Ovary (tissue), 9 donors: ENCODE results near the gene MALRD1. TPM values are rescaled to one million over a fixed set of nuclear protein-coding genes. Genes with fewer than 3 reads are reported as not detected.

Experiments used
- DNase-seq, 5 donors: peaks; one replicate each; pipeline ENCODE4 v3.0.0-alpha.2; 2019 to 2020
- H3K27ac ChIP-seq, 2 donors: fragments of 200-600 bp; one replicate each; pipeline versions ENCODE4 v1.5.1 to v1.8.0; 2019 to 2022
- H3K27me3 ChIP-seq: fragments of 200-600 bp; one replicate; pipeline ENCODE4 v1.8.0; 2022
- H3K36me3 ChIP-seq: fragments of 200-600 bp; sonication (generic); one replicate; pipeline ENCODE4 v1.5.1; 2019
- H3K4me1 ChIP-seq: one replicate; pipeline ENCODE4 v1.8.1; 2013; ENCODE audit warnings: mild to moderate bottlenecking, moderate library complexity; ENCODE audit not compliant: insufficient read depth
- H3K4me3 ChIP-seq: fragments of 200-600 bp; sonication (generic); one replicate; pipeline ENCODE4 v1.5.1; 2017
- H3K9me3 ChIP-seq, 2 donors: fragments of 200-600 bp in 1 of 2; sonication (generic) in 1 of 2; one replicate each; pipeline versions ENCODE4 v1.5.1 to v1.8.1; 2013 to 2019; ENCODE audit warnings: mild to moderate bottlenecking in 1 of 2, moderate library complexity in 1 of 2
- CTCF ChIP-seq, 3 donors: fragments of 450-650 bp in 2 of 3; fragments of 200-600 bp in 1 of 3; IDR thresholded peaks; one replicate each; pipeline versions ENCODE4 v1.5.1 to v1.8.0; 2016 to 2022; ENCODE audit warnings: antibody characterized with exemption in 3 of 3, mild to moderate bottlenecking in 1 of 3
- EP300 ChIP-seq: sonication (generic); formaldehyde crosslinking; IDR thresholded peaks from one replicate; pipeline ENCODE4 v1.6.1; 2017; ENCODE audit warnings: antibody characterized with exemption
- POLR2A ChIP-seq: fragments of 450-650 bp; IDR thresholded peaks from one replicate; pipeline ENCODE4 v1.6.1; 2017; ENCODE audit warnings: antibody characterized with exemption, mild to moderate bottlenecking, moderate library complexity
- WGBS, 3 donors: extraction: QIAGEN DNeasy Blood & Tissue Kit in 1 of 3; methylation state at CpG; one replicate each; pipeline versions ENCODE4 v1.1.5 to v1.1.7; 2013 to 2017; 5-methylcytosine and 5-hydroxymethylcytosine counted together
- intact Hi-C, 4 donors: fragments of 100-400 bp; cut with DNase I; formaldehyde crosslinking; loops; one replicate each; pipeline versions ENCODE4 v1.11.0 to v1.15.1; 2022 to 2023
- polyA plus RNA-seq, 2 donors: library from polyadenylated mRNA; stranded (reverse); fragments of 200-250 nt in 1 of 2; fragments of 350-450 nt in 1 of 2; fragmentation: Illumina TruSeq in 1 of 2; extraction: RNeasy Lipid Tissue Mini Kit (QIAGEN cat#74804) in 1 of 2; gene quantifications; one replicate each; pipeline ENCODE4 v1.2.3, GENCODE V29; 2013 to 2014
- total RNA-seq, 7 donors: library from RNA; depleted of rRNA in 2 of 7; stranded (reverse); fragments of >200 nt in 2 of 7; fragmentation: NEBNext Ultra II Directional in 3 of 7; extraction: Animal tissue kit (Norgen Biotek cat#: 25700) in 3 of 7; gene quantifications; one replicate each; pipeline versions ENCODE4 v1.1.0 to v1.2.4, GENCODE V29; 2016 to 2023
- donor health status: DM: no; HTN: no; CAD: no; lungs with moderate emphysema.
- donor health status: DM: no; HTN: no; CAD: no.
- donor health status: Bipolar disorder and iron deficiency.
- donor health status: DM: yes; HTN: yes; CAD: no.
- donor health status: DM: no; HTN: no; CAD: no.
- donor health status: DM: yes; HTN: yes; CAD: no.

The MALRD1 gene
- total and polyA plus RNA-seq, 9 donors = 0.56 to 12.1 (median 1.9) TPM

DNA sequence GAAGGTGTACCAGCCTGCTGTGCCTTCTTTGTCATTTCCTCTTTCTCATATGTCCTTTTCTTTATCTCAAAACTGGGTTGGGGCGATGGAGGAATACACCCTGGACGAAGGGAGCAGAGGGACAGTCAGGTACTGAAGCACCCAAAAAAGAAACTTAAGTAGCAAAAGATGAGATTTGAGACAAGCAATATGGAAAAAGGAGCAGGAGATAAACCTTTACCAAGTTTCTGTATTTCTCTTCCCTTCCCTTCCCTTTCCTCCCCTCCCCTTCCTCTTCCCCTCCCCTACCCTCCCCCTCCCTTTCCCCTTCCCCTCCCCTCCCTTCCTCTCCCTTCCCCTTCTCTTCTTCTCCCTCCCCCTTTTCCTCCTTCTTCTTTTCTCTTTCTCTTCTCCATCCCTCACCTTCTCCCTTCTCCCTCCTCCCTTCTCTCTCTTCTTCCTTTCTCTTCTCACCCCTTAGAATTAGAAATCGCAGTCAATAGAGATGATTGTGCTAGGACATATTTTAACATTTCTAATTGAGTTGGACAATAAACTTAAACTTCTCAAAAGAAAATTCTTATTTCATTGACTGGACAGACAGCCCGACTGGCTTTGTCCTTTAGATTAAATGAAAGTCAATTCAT, 652.9 kb downstream of the MALRD1 start:
- H3K4me3 ChIP-seq = no peak overlapping the region
- no peaks in the 10 kb centered on the region for H3K9me3 ChIP-seq
- 93 to 94% (median 94%) methylated on average over 4 of the region's 4 CpGs for WGBS, 3 donors
- H3K36me3 ChIP-seq = no peaks in the 10 kb centered on the region
- H3K27me3 ChIP-seq = no peaks in the 10 kb centered on the region
- no peak overlapping the region for H3K27ac ChIP-seq
- intact Hi-C loops = no loop called here
- DNase-seq = no peak
- H3K4me1 ChIP-seq = no peaks in the 10 kb centered on the region
- TF ChIP-seq POLR2A (no peak), EP300 (no peak), CTCF (IDR thresholded peaks at IDR 0.05) (no peak)

DNA sequence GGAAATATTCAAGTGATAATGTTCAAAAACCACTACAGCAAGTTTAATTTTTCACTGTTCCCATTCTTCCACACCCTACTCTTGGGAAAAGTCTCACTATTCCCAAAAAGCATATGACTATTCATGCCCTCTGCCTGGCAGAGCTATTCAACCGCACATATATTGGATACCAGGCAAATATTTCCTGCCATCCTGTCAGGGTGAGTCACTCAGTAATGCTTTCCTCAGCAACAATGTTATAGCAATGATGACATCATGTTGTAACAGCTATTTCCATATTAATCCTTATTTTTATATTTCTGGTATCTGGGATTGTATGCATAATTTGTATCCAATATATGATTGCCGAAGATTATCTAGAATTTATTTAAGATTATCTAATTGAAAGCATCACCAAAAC, 653.6 kb downstream of the MALRD1 start:
- Histone ChIP-seq H3K27me3 (no peaks in the 10 kb centered on the region), H3K4me3 (no peak overlapping the region), H3K4me1 (no peaks in the 10 kb centered on the region), H3K36me3 (no peaks in the 10 kb centered on the region), H3K27ac (no peak overlapping the region), H3K9me3 (no peaks in the 10 kb centered on the region)
- TF ChIP-seq POLR2A = no peak
- WGBS, 3 donors = 88 to 91% (median 88%) methylated on average over 2 of the region's 2 CpGs
- no peak for DNase-seq
- intact Hi-C loops = no loop called here

DNA sequence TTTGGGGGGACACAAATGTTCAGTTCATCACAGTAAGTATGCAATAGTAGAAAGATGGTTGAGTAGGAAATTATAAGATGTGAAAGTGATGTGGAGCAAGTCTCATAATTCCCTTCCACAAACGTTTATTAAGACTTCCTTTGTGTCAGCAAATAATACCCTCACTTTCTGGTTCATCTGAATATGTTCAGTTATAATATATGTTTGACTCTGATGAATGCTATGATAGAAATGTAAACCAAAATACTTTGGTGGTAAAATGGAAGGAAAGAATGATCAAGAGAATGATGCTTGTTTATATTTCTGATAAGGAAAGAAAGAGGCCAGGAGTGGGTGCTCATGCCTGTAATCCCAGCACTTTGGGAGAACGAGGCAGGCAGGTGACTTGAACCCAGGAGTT, 655.9 kb downstream of the MALRD1 start:
- DNase-seq = no peak
- Histone ChIP-seq H3K4me3 (no peak overlapping the region), H3K4me1 (no peaks in the 10 kb centered on the region), H3K27me3 (no peaks in the 10 kb centered on the region), H3K27ac (no peak overlapping the region), H3K36me3 (no peaks in the 10 kb centered on the region), H3K9me3 (no peaks in the 10 kb centered on the region)
- WGBS, 3 donors = 51 to 55% (median 54%) methylated on average over 2 of the region's 2 CpGs
- intact Hi-C loops = no loop called here
- no peak for TF ChIP-seq POLR2A
- TF ChIP-seq CTCF (IDR thresholded peaks at IDR 0.05) = no peak
- no peak for TF ChIP-seq EP300

DNA sequence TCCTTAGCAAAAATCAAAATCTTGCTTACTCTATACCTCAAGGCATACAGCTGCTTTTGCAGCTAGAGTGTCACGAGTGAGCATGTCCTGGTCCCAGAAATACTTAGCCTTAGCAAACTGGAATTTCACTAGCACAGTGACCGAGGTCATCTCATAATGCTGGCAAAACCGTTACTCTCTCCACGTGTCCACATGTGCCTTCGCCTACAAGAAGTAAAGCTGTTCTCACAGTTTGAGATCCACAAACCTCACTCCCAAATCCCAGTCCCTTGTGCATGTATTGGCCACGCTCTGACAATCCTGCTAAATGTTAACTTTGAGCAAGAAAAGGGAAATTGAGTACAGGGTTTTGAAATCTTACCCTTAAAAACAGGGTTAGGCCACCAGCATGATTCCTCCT, 656.6 kb downstream of the MALRD1 start:
- no peak for DNase-seq
- 59 to 69% (median 69%) methylated on average over 6 of the region's 6 CpGs for WGBS, 3 donors
- Histone ChIP-seq H3K27ac (no peak overlapping the region), H3K27me3 (no peaks in the 10 kb centered on the region), H3K36me3 (no peaks in the 10 kb centered on the region), H3K4me3 (no peak overlapping the region), H3K4me1 (no peaks in the 10 kb centered on the region), H3K9me3 (no peaks in the 10 kb centered on the region)
- intact Hi-C loops = no loop called here
- TF ChIP-seq POLR2A = no peak
- no peak for TF ChIP-seq EP300
- no peak for TF ChIP-seq CTCF (IDR thresholded peaks at IDR 0.05)

DNA sequence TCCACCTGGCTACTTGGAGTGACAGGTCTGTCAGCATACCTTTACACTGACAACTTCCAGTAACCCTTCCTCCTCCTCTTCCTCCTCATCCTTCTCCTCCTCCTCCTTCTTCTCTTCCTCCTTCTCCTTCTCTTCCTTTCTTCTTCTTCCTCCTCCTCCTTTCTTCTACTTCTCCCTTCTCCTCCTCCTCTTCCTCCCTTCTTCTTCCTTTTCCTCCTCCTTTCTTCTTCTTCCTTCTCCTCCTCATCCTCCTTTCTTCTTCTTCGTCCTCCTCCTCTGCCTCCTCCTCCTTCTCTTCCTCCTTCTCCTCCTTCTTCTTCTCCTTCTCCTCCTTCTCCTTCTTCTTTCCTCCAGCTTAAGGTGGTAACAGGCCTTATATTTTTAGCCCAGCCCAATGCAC, 658.3 kb downstream of the MALRD1 start:
- intact Hi-C loops = no loop called here
- Histone ChIP-seq H3K27me3 (no peaks in the 10 kb centered on the region), H3K4me3 (no peak overlapping the region), H3K27ac (no peak overlapping the region), H3K9me3 (no peaks in the 10 kb centered on the region), H3K4me1 (no peaks in the 10 kb centered on the region), H3K36me3 (no peaks in the 10 kb centered on the region)
- DNase-seq = no peak
- 89 to 93% (median 91%) methylated on average over 1 of the region's 1 CpG for WGBS, 3 donors
- TF ChIP-seq EP300 (no peak), CTCF (IDR thresholded peaks at IDR 0.05) (no peak), POLR2A (no peak)
